GM23338 (cell line): ENCODE measurements around the gene SBNO1.

Experiments used
- CREB1 ChIP-seq: fragments of 250-450 bp; sonication (Bioruptor Pico); IDR thresholded peaks from 2 replicates; pipeline ENCODE4 v1.5.0; 2020; ENCODE audit warnings: low read depth, mild to moderate bottlenecking, moderate library complexity
- EZH2 ChIP-seq: fragments of 200-600 bp; sonication (generic); IDR thresholded peaks from one replicate; pipeline ENCODE4 v1.8.0; 2017; ENCODE audit warnings: antibody characterized with exemption, mild to moderate bottlenecking, low read depth; ENCODE audit not compliant: unreplicated experiment
- EZH2phosphoT487 ChIP-seq: fragments of 200-600 bp; sonication (generic); IDR thresholded peaks from one replicate; pipeline ENCODE4 v1.8.1; 2018; ENCODE audit warnings: antibody characterized with exemption; ENCODE audit not compliant: unreplicated experiment
- JUNB ChIP-seq: IDR thresholded peaks from one replicate; pipeline ENCODE4 v1.6.1; 2016; ENCODE audit warnings: antibody characterized with exemption; ENCODE audit not compliant: unreplicated experiment
- NANOG ChIP-seq: IDR thresholded peaks from 2 replicates; pipeline ENCODE4 v1.6.1; 2016; ENCODE audit warnings: antibody characterized with exemption, borderline replicate concordance
- POLR2AphosphoS5 ChIP-seq: IDR thresholded peaks from 2 replicates; pipeline ENCODE4 v1.6.1; 2016; ENCODE audit warnings: antibody characterized with exemption, low read depth
- STAT1 ChIP-seq: IDR thresholded peaks from one replicate; pipeline ENCODE4 v1.6.1; 2016; ENCODE audit warnings: antibody characterized with exemption; ENCODE audit not compliant: unreplicated experiment
- ZNF114 ChIP-seq: fragments of 250-450 bp; sonication (Bioruptor Pico); IDR thresholded peaks from 2 replicates; pipeline ENCODE4 v1.5.0; 2020; ENCODE audit warnings: mild to moderate bottlenecking, moderate library complexity
- ZNF331 ChIP-seq: fragments of 250-450 bp; sonication (Bioruptor Pico); IDR thresholded peaks from 2 replicates; pipeline ENCODE4 v1.5.0; 2020; ENCODE audit warnings: low read depth, mild to moderate bottlenecking, moderate library complexity
- TF ChIP-seq, protein P1 (sequence below): IDR thresholded peaks from one replicate; pipeline ENCODE4 v1.6.1; 2018; ENCODE audit warnings: antibody characterized with exemption; ENCODE audit not compliant: unreplicated experiment
- TF ChIP-seq, protein P2 (sequence below), 2 experiments: fragments of 200-600 bp in 1 of 2; sonication (generic) in 1 of 2; conservative IDR thresholded peaks; 2 replicates each; pipeline versions ENCODE4 v1.5.1 to v1.6.1; 2016 to 2017; ENCODE audit warnings: antibody characterized with exemption in 2 of 2, low read depth in 2 of 2, mild to moderate bottlenecking in 2 of 2, moderate library complexity in 1 of 2
- TF ChIP-seq, protein P3 (sequence below): fragments of 250-450 bp; sonication (Bioruptor Pico); IDR thresholded peaks from 2 replicates; pipeline ENCODE4 v1.5.0; 2020; ENCODE audit warnings: mild to moderate bottlenecking, moderate library complexity
- TF ChIP-seq, protein P4 (sequence below): IDR thresholded peaks from 2 replicates; pipeline ENCODE4 v1.6.1; 2016; ENCODE audit warnings: antibody characterized with exemption

DNA sequence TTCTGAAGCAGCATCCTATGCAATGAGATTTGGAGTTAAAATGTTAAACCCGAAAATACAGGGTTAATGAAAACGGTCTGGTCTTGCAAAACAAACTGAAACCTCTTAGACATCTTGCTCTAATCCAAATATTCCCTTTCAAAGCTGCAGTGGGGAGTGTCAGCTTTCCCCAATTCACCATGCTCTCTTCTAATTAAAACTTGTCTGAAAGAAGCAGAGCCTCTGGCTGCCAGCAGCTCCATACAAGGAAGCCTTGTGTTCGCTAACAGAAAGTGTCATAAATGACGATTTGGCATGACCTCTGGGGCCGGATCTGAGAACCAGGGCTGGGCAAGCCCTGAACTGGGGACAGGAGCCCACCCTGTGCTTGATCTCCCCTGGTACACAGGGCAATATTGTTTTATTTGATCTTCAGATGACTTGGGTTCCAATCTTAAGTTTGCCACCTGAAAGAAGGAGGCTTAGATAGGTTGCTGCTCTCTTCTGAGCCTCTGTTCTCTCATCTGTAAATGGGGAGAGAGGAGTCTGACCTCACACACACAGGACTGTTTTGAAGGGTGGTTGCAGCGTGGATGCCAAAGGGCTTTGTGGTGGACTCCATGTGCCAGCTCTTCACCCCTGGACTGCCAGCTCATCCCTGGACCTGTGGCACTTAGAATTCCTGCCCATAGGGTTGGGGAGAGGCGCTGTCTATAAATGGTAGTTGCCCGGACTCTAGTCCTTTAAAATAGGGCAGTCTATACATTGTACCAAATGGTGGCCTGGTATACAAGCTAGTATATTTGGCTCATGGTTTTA lies 27.1 kb upstream of the SBNO1 start:
- TF ChIP-seq, protein P1, sequence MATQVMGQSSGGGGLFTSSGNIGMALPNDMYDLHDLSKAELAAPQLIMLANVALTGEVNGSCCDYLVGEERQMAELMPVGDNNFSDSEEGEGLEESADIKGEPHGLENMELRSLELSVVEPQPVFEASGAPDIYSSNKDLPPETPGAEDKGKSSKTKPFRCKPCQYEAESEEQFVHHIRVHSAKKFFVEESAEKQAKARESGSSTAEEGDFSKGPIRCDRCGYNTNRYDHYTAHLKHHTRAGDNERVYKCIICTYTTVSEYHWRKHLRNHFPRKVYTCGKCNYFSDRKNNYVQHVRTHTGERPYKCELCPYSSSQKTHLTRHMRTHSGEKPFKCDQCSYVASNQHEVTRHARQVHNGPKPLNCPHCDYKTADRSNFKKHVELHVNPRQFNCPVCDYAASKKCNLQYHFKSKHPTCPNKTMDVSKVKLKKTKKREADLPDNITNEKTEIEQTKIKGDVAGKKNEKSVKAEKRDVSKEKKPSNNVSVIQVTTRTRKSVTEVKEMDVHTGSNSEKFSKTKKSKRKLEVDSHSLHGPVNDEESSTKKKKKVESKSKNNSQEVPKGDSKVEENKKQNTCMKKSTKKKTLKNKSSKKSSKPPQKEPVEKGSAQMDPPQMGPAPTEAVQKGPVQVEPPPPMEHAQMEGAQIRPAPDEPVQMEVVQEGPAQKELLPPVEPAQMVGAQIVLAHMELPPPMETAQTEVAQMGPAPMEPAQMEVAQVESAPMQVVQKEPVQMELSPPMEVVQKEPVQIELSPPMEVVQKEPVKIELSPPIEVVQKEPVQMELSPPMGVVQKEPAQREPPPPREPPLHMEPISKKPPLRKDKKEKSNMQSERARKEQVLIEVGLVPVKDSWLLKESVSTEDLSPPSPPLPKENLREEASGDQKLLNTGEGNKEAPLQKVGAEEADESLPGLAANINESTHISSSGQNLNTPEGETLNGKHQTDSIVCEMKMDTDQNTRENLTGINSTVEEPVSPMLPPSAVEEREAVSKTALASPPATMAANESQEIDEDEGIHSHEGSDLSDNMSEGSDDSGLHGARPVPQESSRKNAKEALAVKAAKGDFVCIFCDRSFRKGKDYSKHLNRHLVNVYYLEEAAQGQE: no peak
- TF ChIP-seq POLR2AphosphoS5 (no peak), EZH2phosphoT487 (no peak), EZH2 (no peak), JUNB (no peak), CREB1 (CRISPR knock-in tag) (no peak), NANOG (no peak), ZNF331 (CRISPR knock-in tag) (no peak), ZNF114 (CRISPR knock-in tag) (no peak), STAT1 (no peak)
- TF ChIP-seq, protein P2, sequence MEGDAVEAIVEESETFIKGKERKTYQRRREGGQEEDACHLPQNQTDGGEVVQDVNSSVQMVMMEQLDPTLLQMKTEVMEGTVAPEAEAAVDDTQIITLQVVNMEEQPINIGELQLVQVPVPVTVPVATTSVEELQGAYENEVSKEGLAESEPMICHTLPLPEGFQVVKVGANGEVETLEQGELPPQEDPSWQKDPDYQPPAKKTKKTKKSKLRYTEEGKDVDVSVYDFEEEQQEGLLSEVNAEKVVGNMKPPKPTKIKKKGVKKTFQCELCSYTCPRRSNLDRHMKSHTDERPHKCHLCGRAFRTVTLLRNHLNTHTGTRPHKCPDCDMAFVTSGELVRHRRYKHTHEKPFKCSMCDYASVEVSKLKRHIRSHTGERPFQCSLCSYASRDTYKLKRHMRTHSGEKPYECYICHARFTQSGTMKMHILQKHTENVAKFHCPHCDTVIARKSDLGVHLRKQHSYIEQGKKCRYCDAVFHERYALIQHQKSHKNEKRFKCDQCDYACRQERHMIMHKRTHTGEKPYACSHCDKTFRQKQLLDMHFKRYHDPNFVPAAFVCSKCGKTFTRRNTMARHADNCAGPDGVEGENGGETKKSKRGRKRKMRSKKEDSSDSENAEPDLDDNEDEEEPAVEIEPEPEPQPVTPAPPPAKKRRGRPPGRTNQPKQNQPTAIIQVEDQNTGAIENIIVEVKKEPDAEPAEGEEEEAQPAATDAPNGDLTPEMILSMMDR (conservative IDR thresholded peaks at IDR 0.05; ENCODE audit: low read depth in 2 of 2): no peak
- TF ChIP-seq, protein P3, sequence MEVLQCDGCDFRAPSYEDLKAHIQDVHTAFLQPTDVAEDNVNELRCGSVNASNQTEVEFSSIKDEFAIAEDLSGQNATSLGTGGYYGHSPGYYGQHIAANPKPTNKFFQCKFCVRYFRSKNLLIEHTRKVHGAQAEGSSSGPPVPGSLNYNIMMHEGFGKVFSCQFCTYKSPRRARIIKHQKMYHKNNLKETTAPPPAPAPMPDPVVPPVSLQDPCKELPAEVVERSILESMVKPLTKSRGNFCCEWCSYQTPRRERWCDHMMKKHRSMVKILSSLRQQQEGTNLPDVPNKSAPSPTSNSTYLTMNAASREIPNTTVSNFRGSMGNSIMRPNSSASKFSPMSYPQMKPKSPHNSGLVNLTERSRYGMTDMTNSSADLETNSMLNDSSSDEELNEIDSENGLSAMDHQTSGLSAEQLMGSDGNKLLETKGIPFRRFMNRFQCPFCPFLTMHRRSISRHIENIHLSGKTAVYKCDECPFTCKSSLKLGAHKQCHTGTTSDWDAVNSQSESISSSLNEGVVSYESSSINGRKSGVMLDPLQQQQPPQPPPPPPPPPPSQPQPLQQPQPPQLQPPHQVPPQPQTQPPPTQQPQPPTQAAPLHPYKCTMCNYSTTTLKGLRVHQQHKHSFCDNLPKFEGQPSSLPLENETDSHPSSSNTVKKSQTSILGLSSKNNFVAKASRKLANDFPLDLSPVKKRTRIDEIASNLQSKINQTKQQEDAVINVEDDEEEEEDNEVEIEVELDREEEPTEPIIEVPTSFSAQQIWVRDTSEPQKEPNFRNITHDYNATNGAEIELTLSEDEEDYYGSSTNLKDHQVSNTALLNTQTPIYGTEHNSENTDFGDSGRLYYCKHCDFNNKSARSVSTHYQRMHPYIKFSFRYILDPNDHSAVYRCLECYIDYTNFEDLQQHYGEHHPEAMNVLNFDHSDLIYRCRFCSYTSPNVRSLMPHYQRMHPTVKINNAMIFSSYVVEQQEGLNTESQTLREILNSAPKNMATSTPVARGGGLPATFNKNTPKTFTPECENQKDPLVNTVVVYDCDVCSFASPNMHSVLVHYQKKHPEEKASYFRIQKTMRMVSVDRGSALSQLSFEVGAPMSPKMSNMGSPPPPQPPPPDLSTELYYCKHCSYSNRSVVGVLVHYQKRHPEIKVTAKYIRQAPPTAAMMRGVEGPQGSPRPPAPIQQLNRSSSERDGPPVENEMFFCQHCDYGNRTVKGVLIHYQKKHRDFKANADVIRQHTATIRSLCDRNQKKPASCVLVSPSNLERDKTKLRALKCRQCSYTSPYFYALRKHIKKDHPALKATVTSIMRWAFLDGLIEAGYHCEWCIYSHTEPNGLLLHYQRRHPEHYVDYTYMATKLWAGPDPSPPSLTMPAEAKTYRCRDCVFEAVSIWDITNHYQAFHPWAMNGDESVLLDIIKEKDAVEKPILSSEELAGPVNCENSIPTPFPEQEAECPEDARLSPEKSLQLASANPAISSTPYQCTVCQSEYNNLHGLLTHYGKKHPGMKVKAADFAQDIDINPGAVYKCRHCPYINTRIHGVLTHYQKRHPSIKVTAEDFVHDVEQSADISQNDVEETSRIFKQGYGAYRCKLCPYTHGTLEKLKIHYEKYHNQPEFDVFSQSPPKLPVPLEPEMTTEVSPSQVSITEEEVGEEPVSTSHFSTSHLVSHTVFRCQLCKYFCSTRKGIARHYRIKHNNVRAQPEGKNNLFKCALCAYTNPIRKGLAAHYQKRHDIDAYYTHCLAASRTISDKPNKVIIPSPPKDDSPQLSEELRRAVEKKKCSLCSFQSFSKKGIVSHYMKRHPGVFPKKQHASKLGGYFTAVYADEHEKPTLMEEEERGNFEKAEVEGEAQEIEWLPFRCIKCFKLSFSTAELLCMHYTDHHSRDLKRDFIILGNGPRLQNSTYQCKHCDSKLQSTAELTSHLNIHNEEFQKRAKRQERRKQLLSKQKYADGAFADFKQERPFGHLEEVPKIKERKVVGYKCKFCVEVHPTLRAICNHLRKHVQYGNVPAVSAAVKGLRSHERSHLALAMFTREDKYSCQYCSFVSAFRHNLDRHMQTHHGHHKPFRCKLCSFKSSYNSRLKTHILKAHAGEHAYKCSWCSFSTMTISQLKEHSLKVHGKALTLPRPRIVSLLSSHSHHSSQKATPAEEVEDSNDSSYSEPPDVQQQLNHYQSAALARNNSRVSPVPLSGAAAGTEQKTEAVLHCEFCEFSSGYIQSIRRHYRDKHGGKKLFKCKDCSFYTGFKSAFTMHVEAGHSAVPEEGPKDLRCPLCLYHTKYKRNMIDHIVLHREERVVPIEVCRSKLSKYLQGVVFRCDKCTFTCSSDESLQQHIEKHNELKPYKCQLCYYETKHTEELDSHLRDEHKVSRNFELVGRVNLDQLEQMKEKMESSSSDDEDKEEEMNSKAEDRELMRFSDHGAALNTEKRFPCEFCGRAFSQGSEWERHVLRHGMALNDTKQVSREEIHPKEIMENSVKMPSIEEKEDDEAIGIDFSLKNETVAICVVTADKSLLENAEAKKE (CRISPR knock-in tag): no peak
- TF ChIP-seq, protein P4, sequence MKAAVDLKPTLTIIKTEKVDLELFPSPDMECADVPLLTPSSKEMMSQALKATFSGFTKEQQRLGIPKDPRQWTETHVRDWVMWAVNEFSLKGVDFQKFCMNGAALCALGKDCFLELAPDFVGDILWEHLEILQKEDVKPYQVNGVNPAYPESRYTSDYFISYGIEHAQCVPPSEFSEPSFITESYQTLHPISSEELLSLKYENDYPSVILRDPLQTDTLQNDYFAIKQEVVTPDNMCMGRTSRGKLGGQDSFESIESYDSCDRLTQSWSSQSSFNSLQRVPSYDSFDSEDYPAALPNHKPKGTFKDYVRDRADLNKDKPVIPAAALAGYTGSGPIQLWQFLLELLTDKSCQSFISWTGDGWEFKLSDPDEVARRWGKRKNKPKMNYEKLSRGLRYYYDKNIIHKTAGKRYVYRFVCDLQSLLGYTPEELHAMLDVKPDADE: no peak
